KMS-11 (cell line): Measurements from ENCODE around the gene SAMD5.

Experiments used
- H2AFZ ChIP-seq: fragments of 200-600 bp; sonication (generic); 2 replicates; pipeline ENCODE4 v1.6.1; 2016; ENCODE audit warnings: antibody characterized with exemption, mixed run types, low read depth
- H3K27ac ChIP-seq: fragments of 200-600 bp; sonication (generic); 2 replicates; pipeline ENCODE4 v1.6.1; 2016; ENCODE audit warnings: mild to moderate bottlenecking, mixed run types
- H3K27me3 ChIP-seq: fragments of 200-600 bp; sonication (generic); 2 replicates; pipeline ENCODE4 v1.6.1; 2017; ENCODE audit warnings: mild to moderate bottlenecking, low read depth, mixed run types, moderate library complexity; ENCODE audit not compliant: insufficient read depth
- H3K36me3 ChIP-seq: fragments of 200-600 bp; sonication (generic); 2 replicates; pipeline ENCODE4 v1.6.1; 2017; ENCODE audit warnings: mild to moderate bottlenecking, mixed run types; ENCODE audit not compliant: insufficient read depth
- H3K4me1 ChIP-seq: fragments of 200-600 bp; sonication (generic); 2 replicates; pipeline ENCODE4 v1.6.1; 2016; ENCODE audit warnings: mild to moderate bottlenecking, low read depth, mixed run types; ENCODE audit not compliant: poor library complexity, severe bottlenecking
- H3K4me2 ChIP-seq: fragments of 200-600 bp; sonication (generic); 2 replicates; pipeline ENCODE4 v1.7.0; 2016; ENCODE audit warnings: mild to moderate bottlenecking, mixed run types
- H3K4me3 ChIP-seq: fragments of 200-600 bp; sonication (generic); IDR thresholded peaks from 2 replicates; pipeline ENCODE4 v1.6.1; 2017; ENCODE audit warnings: low read depth, low read length, mixed read lengths; ENCODE audit not compliant: insufficient read depth
- H3K79me2 ChIP-seq: fragments of 200-600 bp; sonication (generic); 2 replicates; pipeline ENCODE4 v1.6.1; 2016; ENCODE audit warnings: low read depth, mixed run types; ENCODE audit not compliant: insufficient read depth
- H3K9ac ChIP-seq: fragments of 200-600 bp; sonication (generic); 2 replicates; pipeline ENCODE4 v1.6.1; 2016; ENCODE audit warnings: mild to moderate bottlenecking, mixed run types
- H4K20me1 ChIP-seq: fragments of 200-600 bp; sonication (generic); 2 replicates; pipeline ENCODE4 v1.6.1; 2016; ENCODE audit warnings: mild to moderate bottlenecking, mixed run types; ENCODE audit not compliant: insufficient read depth
- TF ChIP-seq, protein P1 (sequence below): fragments of 200-600 bp; sonication (generic); conservative IDR thresholded peaks from 2 replicates; pipeline ENCODE4 v1.6.1; 2017; ENCODE audit warnings: low read depth, mild to moderate bottlenecking, antibody characterized with exemption, low read length, moderate library complexity, mixed read lengths

SAMD5 gene

GRCh38 chr6:147527197-147527596 lies 18.7 kb downstream of the SAMD5 start:
- Histone ChIP-seq H3K4me1 (peaks cover 50% of the 10 kb centered on the region), H4K20me1 (no peaks in the 10 kb centered on the region), H3K4me2 (no peak overlapping the region), H3K79me2 (no peaks in the 10 kb centered on the region), H3K9ac (no peak overlapping the region), H2AFZ (no peak overlapping the region), H3K27ac (no peak overlapping the region), H3K36me3 (no peaks in the 10 kb centered on the region), H3K4me3 (no peak overlapping the region), H3K27me3 (peaks cover 8% of the 10 kb centered on the region; the same call in 1 of the 2 replicates)
- TF ChIP-seq, protein P1, sequence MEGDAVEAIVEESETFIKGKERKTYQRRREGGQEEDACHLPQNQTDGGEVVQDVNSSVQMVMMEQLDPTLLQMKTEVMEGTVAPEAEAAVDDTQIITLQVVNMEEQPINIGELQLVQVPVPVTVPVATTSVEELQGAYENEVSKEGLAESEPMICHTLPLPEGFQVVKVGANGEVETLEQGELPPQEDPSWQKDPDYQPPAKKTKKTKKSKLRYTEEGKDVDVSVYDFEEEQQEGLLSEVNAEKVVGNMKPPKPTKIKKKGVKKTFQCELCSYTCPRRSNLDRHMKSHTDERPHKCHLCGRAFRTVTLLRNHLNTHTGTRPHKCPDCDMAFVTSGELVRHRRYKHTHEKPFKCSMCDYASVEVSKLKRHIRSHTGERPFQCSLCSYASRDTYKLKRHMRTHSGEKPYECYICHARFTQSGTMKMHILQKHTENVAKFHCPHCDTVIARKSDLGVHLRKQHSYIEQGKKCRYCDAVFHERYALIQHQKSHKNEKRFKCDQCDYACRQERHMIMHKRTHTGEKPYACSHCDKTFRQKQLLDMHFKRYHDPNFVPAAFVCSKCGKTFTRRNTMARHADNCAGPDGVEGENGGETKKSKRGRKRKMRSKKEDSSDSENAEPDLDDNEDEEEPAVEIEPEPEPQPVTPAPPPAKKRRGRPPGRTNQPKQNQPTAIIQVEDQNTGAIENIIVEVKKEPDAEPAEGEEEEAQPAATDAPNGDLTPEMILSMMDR, result no peak

DNA sequence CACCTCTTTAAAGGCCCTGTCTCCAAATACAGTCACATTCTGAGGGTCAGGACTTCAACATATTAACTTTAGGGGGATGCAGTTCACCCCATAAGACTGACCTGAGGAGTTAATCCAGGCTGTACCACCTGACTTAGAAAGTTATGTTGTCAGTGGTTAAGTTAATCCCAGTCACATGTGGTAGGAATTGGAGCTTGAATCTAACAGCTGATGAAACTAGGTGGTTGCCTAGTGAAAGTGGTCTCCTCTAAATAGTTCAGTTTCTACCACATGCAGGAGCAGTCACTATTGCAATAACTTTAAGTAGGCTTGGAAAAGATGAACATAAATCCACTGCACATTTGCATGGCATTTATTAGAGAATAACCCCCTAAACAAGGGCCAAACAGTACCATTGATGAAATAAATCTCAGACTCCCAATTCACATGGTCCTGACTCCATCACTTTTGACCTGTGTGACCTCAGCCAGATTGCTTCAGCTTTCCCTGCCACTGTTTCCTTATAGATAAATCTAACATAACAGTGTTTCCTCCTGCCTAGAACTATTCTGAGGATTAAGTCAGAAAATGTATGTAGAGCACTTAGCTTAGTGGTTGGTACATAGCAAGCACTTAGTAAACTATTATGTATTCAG lies 20.1 kb downstream of the SAMD5 start:
- peaks cover 8% of the 10 kb centered on the region; the same call in 1 of the 2 replicates for H3K27me3 ChIP-seq
- no peaks in the 10 kb centered on the region for H3K79me2 ChIP-seq
- H3K27ac ChIP-seq, result no peak overlapping the region

GRCh38 chr6:147530132-147531060 lies 21.9 kb downstream of the SAMD5 start:
- Histone ChIP-seq H3K36me3 (no peaks in the 10 kb centered on the region), H3K4me3 (no peak overlapping the region), H3K4me2 (peak overlapping the region; percentile 44), H4K20me1 (no peaks in the 10 kb centered on the region), H3K27me3 (peaks cover 8% of the 10 kb centered on the region; the same call in 1 of the 2 replicates), H3K4me1 (peaks cover 34% of the 10 kb centered on the region), H2AFZ (no peak overlapping the region), H3K9ac (no peak overlapping the region), H3K79me2 (no peaks in the 10 kb centered on the region), H3K27ac (no peak overlapping the region)
- TF ChIP-seq, protein P1, result no peak

More for the DNA sequence above, 20.1 kb downstream of the SAMD5 start:
- H2AFZ ChIP-seq, result no peak overlapping the region
- H3K4me2 ChIP-seq, result no peak overlapping the region
- TF ChIP-seq, protein P1, result no peak
- H3K9ac ChIP-seq, result no peak overlapping the region
- H3K36me3 ChIP-seq, result no peaks in the 10 kb centered on the region
- peaks cover 35% of the 10 kb centered on the region for H3K4me1 ChIP-seq
- no peaks in the 10 kb centered on the region for H4K20me1 ChIP-seq
- no peak overlapping the region for H3K4me3 ChIP-seq

- Histone ChIP-seq H3K4me1 (peaks cover 34% of the 10 kb centered on the region), H3K27me3 (peaks cover 8% of the 10 kb centered on the region; the same call in 1 of the 2 replicates), H3K4me2 (peak overlapping the region; percentile 44; the same call in 1 of the 2 replicates), H3K36me3 (no peaks in the 10 kb centered on the region), H3K4me3 (no peak overlapping the region), H3K79me2 (no peaks in the 10 kb centered on the region), H3K27ac (no peak overlapping the region), H4K20me1 (no peaks in the 10 kb centered on the region), H2AFZ (no peak overlapping the region), H3K9ac (no peak overlapping the region)
- TF ChIP-seq, protein P1, result no peak
Measured at GRCh38 chr6:147531321-147531720, 22.8 kb downstream of the SAMD5 start.
